SU-DHL-6 (cell line): ENCODE measurements around the gene KCNK2.

ENCODE experiments used
- H2AFZ ChIP-seq: fragments of 200-600 bp; sonication (generic); 2 replicates; pipeline ENCODE4 v1.6.1; 2014; ENCODE audit warnings: low read depth, mild to moderate bottlenecking, moderate library complexity, mixed read lengths, antibody characterized with exemption, low read length; ENCODE audit not compliant: severe bottlenecking
- H3F3A ChIP-seq: fragments of 200-600 bp; shearing (Covaris generic); 2 replicates; pipeline ENCODE4 v1.6.0; 2016; ENCODE audit warnings: antibody characterized with exemption, mild to moderate bottlenecking; ENCODE audit not compliant: insufficient read depth
- H3K27ac ChIP-seq: fragments of 200-600 bp; sonication (generic); 2 replicates; pipeline ENCODE4 v1.5.1; 2016; ENCODE audit warnings: low read depth, mild to moderate bottlenecking, low read length, moderate library complexity, mixed read lengths
- H3K27me3 ChIP-seq: fragments of 200-600 bp; sonication (generic), shearing (Covaris generic); 2 replicates; pipeline ENCODE4 v1.6.0; 2014; ENCODE audit warnings: mild to moderate bottlenecking, low read length
- H3K36me3 ChIP-seq: fragments of 200-600 bp; sonication (generic); 2 replicates; pipeline ENCODE4 v1.6.1; 2014; ENCODE audit warnings: mild to moderate bottlenecking, low read length, mixed read lengths
- H3K4me2 ChIP-seq: fragments of 300-600, 200-600 bp; shearing (Covaris generic), sonication (generic); 2 replicates; pipeline ENCODE4 v1.6.0; 2014; ENCODE audit warnings: low read length, low read depth, mild to moderate bottlenecking; ENCODE audit not compliant: poor library complexity, severe bottlenecking
- H3K4me3 ChIP-seq: fragments of 200-600 bp; sonication (generic); 2 replicates; pipeline ENCODE4 v1.5.1; 2014; ENCODE audit warnings: antibody characterized with exemption, low read length, mild to moderate bottlenecking, mixed read lengths; ENCODE audit not compliant: insufficient read depth, poor library complexity, severe bottlenecking
- H3K79me2 ChIP-seq: fragments of 200-600 bp; sonication (generic); 2 replicates; pipeline ENCODE4 v1.6.1; 2014; ENCODE audit warnings: mild to moderate bottlenecking, low read length, moderate library complexity; ENCODE audit not compliant: insufficient read depth
- H3K9ac ChIP-seq: fragments of 200-600 bp; sonication (generic); 2 replicates; pipeline ENCODE4 v1.7.0; 2014; ENCODE audit warnings: mild to moderate bottlenecking, low read length
- H3K9me2 ChIP-seq: fragments of 200-600 bp; sonication (generic); replicated peaks from 2 replicates; pipeline ENCODE4 v1.6.1; 2014; ENCODE audit warnings: low read length; ENCODE audit not compliant: insufficient read depth
- H3K9me3 ChIP-seq: fragments of 200-600 bp; sonication (generic); 2 replicates; pipeline ENCODE4 v1.6.1; 2014; ENCODE audit warnings: low read length, mixed read lengths; ENCODE audit not compliant: insufficient read depth
- H4K20me1 ChIP-seq: fragments of 200-600 bp; sonication (generic); 2 replicates; pipeline ENCODE4 v1.6.1; 2014; ENCODE audit warnings: low read depth, mild to moderate bottlenecking, antibody characterized with exemption, low read length, moderate library complexity, mixed read lengths
- EZH2phosphoT487 ChIP-seq: fragments of 200-600 bp; sonication (generic), shearing (Covaris generic); conservative IDR thresholded peaks from 2 replicates; pipeline ENCODE4 v1.6.1; 2018; ENCODE audit warnings: mild to moderate bottlenecking, antibody characterized with exemption, low read length, moderate library complexity, mixed read lengths
- TF ChIP-seq, protein P1 (sequence below): fragments of 200-600 bp; sonication (generic); IDR thresholded peaks from one replicate; pipeline ENCODE4 v1.5.1; 2017; ENCODE audit warnings: antibody characterized with exemption, mild to moderate bottlenecking, low read length, moderate library complexity; ENCODE audit not compliant: insufficient read depth, poor library complexity, severe bottlenecking

Gene KCNK2

GRCh38 chr1:215220346-215220745 is 137.8 kb downstream of the KCNK2 start:
- no peaks in the 10 kb centered on the region for H3K9me3 ChIP-seq
- H3K79me2 ChIP-seq: no peaks in the 10 kb centered on the region
- no peak overlapping the region for H3K4me2 ChIP-seq
- no peaks in the 10 kb centered on the region for H3F3A ChIP-seq
- TF ChIP-seq, protein P1, sequence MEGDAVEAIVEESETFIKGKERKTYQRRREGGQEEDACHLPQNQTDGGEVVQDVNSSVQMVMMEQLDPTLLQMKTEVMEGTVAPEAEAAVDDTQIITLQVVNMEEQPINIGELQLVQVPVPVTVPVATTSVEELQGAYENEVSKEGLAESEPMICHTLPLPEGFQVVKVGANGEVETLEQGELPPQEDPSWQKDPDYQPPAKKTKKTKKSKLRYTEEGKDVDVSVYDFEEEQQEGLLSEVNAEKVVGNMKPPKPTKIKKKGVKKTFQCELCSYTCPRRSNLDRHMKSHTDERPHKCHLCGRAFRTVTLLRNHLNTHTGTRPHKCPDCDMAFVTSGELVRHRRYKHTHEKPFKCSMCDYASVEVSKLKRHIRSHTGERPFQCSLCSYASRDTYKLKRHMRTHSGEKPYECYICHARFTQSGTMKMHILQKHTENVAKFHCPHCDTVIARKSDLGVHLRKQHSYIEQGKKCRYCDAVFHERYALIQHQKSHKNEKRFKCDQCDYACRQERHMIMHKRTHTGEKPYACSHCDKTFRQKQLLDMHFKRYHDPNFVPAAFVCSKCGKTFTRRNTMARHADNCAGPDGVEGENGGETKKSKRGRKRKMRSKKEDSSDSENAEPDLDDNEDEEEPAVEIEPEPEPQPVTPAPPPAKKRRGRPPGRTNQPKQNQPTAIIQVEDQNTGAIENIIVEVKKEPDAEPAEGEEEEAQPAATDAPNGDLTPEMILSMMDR: no peak
- TF ChIP-seq EZH2phosphoT487: no peak
- H2AFZ ChIP-seq: no peak overlapping the region
- no peaks in the 10 kb centered on the region for H3K27me3 ChIP-seq
- no peaks in the 10 kb centered on the region for H4K20me1 ChIP-seq
- no peaks in the 10 kb centered on the region for H3K36me3 ChIP-seq
- no peaks in the 10 kb centered on the region for H3K9me2 ChIP-seq
- H3K27ac ChIP-seq: no peak overlapping the region
- no peak overlapping the region for H3K9ac ChIP-seq
- H3K4me3 ChIP-seq: no peak overlapping the region

DNA sequence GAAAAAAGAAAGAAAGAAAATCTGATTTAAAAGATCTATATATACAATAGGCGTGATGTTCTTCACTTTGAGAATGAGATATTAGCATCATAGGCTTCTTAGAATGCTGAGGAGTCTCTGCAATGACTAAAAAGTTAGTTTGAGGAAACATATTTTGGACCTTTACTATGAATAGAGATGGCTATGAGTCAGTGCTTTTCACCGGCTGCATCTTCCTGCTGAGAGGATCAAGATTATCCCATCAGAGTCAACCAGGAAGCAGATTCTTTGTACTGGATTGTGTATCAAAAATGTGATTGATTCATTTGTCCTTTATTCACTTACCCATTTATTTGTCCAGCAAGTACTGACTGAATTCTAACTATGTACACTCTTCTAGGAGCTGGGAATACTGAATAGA is 144.2 kb downstream of the KCNK2 start:
- Histone ChIP-seq H2AFZ (no peak overlapping the region), H3K9me3 (no peaks in the 10 kb centered on the region; the same call in 1 of the 2 replicates), H3K9ac (no peak overlapping the region), H3K4me3 (no peak overlapping the region), H3K36me3 (no peaks in the 10 kb centered on the region), H3K27ac (no peak overlapping the region), H3K9me2 (no peaks in the 10 kb centered on the region), H3K4me2 (no peak overlapping the region), H3K79me2 (no peaks in the 10 kb centered on the region), H4K20me1 (no peaks in the 10 kb centered on the region), H3K27me3 (no peaks in the 10 kb centered on the region), H3F3A (no peaks in the 10 kb centered on the region)
- TF ChIP-seq, protein P1: no peak
- no peak for TF ChIP-seq EZH2phosphoT487

- Histone ChIP-seq H3K9me2 (no peaks in the 10 kb centered on the region), H3K27ac (no peak overlapping the region)
Measured at GRCh38 chr1:215228193-215228592, 145.7 kb downstream of the KCNK2 start.

More at GRCh38 chr1:215228193-215228592, 145.7 kb downstream of the KCNK2 start:
- no peaks in the 10 kb centered on the region for H3K36me3 ChIP-seq
- no peak overlapping the region for H3K4me2 ChIP-seq
- no peaks in the 10 kb centered on the region for H4K20me1 ChIP-seq
- no peaks in the 10 kb centered on the region for H3K27me3 ChIP-seq
- no peak overlapping the region for H3K4me3 ChIP-seq
- H3F3A ChIP-seq: no peaks in the 10 kb centered on the region
- no peak overlapping the region for H2AFZ ChIP-seq
- TF ChIP-seq, protein P1: no peak
- no peak for TF ChIP-seq EZH2phosphoT487
- no peaks in the 10 kb centered on the region; the same call in 1 of the 2 replicates for H3K9me3 ChIP-seq
- no peak overlapping the region for H3K9ac ChIP-seq
- H3K79me2 ChIP-seq: no peaks in the 10 kb centered on the region
